Posterior cingulate gyrus (tissue), 11 donors: Measurements from ENCODE around the gene FMNL2.
"Not testable (repeated sequence)": the region's sequence is repeated elsewhere in the genome, so short reads cannot be mapped to it uniquely, and the experiment has no call there.

Experiments used
- DNase-seq, 10 donors: peaks; one replicate each; pipeline versions ENCODE4 v3.0.0 to v3.0.0-alpha.2; 2020 to 2021; ENCODE audit warnings: mixed read lengths in 3 of 10
- intact Hi-C: fragments of 100-400 bp; cut with DNase I; formaldehyde crosslinking; loops from one replicate; pipeline ENCODE4 v1.15.1; 2023

FMNL2 gene

DNA sequence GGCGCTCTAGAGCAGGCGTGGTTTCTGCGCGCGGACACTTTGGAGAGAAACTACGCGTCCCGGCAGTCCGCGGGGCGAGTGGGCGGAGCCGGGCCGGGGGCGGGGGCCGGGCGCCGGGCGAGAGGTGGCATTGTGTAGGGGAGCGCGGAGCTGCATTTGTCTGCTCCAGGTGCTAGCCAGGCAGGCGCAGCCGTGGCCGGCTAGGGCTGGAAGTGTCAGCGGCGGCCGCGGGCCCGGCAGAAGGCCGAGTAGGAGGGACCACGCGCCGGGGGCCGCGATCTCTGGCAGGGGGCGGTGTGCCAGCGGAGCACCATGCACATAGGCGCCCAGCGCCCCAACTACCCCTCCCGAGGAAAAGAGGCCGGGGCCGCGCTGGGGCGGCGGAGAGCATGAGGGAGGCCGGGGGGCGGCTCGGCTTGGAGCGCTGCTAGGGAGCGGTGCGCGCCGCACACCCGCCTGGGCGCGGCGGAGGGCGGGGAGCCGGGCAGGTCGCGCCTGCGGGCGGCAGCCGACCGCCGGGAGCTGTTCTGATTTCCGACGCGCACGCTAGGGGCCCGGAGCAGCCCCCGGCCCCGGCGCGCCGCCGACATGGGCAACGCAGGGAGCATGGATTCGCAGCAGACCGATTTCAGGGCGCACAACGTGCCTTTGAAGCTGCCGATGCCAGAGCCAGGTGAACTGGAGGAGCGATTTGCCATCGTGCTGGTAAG is at the start of gene FMNL2:
TSS of gene FMNL2 (plus strand) at position 159 of the 710 bp plus-strand sequence.
- peak; percentile 84 to 98 (median 89) for DNase-seq
- intact Hi-C loops = loop anchor here (5.0 to 10.0 kb wide), 6 partner anchors 82 to 292 kb away; no protein-coding TSS in a partner anchor

DNA sequence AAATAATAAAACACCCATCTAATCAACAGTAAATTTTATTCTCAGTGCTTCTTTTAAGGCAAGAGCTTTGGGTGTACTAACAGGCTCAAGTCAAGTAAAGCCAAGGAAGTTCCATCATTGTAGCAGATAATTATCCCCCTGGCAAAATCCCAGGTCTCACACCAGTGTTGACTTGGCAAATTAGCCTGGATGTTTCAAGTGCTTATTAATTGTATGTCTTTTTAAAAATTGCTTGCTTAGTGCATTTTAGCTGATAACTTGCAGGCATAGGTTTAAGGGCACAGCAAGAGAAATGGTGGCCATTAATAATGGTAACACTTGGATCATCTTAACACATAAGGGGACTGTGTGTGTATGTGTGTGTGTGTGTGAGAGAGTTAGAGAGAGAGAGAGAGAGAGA is 42.0 kb upstream of the FMNL2 start:
- intact Hi-C loops = no loop called here
- DNase-seq = no peak

DNA sequence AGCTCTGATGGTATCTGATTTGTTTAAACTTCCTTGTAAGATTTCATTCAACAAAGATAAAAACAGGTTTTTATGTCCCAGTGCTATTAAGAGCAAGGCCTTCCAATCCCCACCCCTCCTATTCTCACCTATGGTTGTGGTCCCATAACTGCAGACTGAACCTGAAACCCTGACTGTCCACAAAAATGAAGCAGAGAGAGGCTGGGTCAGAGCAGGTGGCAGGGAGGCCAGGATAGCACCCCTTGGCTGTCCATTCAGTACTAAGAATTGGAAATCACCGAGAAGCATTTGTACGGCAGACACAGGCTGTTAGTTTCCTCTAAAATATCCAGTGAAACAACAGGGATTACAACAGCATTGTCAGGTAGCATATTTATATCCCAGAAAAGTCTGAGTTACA is 37.3 kb upstream of the FMNL2 start:
- no peak for DNase-seq
- intact Hi-C loops = no loop called here

DNA sequence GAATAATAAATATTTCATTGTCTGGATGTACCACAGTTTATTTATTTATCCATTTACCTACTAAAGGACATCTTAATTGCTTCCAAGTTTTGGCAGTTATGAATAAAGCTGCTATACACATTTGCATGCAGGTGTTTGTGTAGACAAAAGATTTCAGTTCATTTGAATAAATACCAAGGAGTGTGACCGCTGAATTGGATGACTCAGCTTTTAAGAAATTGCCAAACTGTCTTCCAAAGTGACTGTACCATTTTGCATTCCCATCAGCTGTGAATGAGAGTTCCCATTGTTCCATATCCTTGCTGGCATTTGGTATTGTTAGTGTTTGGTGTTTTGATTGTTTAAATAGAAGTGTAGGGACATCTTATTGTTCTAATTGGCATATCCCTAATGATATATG is 36.2 kb upstream of the FMNL2 start:
- DNase-seq = no peak
- intact Hi-C loops = no loop called here

DNA sequence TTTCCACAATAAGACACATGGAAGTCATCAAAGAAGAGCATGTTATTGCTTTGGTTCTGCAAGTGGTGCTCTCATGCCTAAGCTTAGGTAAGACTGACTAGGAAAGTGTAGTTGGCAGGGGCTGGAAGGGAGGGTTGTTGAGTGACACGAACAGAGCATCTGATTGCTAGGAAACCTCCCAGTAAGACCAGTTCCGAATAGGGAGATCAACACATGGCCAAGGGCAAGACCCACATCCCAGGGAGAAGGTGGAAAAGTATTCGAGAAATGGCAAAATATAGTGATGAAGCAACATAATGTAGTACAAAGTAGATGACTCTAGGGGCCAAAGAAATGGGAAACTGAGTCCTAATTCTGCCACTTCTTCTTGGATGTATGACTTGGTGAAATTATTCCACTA is 33.8 kb upstream of the FMNL2 start:
- intact Hi-C loops = no loop called here
- DNase-seq = no peak

DNA sequence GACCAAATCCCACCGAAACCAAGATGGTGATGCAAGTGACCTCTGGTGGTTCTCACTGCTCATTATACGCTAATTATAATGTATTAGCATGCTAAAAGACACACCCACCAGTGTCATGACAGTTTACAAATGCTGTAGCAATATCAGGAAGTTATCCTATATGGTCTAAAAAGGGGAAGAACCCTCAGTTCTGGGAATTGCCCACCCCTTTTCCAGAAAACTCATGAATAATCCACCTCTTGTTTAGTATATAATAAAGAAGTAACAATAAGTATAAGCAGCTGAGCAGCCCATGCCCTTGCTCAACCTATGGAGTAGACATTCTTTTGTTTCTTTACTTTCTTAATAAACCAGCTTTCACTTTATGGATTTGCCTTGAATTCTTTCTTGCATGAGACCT is 31.0 kb upstream of the FMNL2 start:
- intact Hi-C loops = no loop called here
- no peak for DNase-seq

DNA sequence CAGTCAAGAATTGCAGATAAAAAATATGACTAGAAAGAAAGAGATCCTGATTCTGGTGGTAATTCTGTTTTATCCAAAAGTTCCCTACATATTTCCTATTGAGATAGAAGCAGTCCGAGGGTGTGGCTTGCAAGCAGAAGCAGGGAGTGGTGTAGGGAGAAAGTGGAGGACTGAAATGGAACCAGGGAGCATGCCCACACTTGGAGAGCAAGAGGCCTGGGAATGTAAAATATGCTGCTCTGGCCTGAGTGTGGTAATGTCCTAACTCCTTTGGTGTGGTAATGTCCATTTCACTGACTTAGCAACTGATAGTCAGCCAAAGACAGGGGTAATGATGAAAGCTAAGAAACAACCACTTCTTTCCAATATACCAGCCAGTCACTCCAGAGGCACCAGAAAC is 30.1 kb upstream of the FMNL2 start:
- intact Hi-C loops = no loop called here
- DNase-seq = no peak

DNA sequence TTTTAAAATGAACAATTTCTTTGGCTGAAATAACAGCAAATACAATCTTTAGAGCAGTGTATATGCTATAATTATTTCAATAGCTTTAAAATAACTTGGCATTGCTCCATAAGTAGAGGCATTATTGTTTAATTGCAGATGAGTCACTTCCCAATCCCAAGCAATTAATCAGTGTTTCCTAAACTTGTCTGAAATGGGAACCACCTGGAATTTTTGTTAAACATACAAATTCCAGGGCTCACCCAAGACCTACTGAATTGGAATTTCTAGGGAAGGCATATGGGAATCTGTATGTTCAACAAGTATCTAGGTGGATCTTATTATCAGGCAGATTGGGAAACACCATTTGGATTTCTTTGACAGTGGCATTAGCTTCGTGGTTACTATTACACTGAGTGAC is 27.1 kb upstream of the FMNL2 start:
- DNase-seq = no peak
- intact Hi-C loops = no loop called here

DNA sequence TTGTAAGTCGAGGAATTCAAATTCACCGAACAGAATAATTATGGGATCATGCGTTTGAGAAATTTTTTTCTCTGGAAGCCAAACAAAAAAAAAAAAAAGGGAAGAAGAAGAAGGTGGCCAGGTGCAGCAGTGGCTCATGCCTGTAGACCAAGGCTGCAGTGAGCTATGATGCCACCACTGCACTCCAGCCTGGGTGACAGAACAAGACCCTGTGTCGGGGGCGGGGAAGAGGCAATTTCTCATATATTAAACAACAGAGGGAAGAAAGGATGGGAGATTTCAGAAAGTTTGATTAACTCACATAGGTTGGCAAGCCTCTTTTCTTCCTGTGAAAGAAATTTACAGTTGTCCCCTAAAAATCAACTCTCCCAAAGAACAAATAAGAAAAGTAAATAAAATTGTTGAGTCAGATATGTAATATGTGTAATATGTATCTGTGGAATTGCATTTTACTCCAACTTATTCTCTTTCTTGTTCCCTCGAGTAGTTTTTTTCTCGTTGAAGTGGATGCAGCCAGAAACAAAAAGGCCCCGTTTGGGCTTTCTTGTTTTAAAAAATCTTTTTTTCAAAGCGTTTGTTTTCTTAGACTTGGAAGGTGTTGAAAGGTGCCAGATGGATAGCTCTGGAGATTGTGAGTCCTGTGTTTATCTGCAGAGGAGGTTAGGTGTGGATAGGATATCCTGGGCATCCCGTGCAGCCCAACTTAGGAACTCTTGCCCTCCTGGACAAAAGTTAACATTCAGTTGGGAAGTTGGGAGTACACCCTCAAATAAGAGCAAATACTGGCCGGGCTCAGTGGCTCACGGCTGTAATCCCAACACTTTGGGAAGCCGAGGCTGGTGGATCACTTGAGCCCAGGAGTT is 25.4 kb upstream of the FMNL2 start:
- intact Hi-C loops = no loop called here
- DNase-seq = no peak

DNA sequence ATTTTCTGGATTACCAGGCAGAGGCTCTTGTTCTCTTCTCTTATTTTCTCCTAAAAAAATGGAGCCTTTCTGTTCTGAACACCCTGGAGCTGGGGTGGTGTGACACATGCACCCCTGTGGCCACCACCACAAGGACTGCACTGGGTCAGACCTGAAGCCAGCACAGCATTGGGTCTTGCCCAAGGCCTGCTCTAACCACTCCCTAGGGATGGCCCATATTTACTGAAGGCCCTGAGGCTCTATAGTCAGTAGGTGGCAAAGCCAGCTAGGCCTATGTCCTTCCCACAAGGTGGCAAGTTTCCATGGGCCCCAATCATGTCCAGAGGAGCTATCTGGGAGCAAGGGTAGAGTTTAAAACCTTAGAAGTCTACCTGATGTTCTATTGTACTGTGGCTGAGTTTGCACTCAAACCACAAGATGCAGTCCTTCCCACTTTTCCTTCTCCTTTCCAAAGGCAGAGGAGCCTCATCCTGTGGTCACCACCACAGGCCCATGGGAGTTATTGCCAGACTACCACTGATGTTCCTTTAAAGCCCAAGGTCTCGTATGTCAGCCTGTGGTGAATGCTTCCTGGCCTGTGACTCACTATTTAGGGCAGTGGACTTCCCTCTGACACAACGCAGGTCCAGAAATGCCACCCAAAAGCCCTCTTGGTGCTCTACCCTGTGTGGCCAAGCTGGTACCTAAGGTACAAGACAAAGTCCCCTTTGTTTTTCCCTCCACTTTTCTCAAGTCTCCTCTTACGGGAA is 15.0 kb upstream of the FMNL2 start:
- intact Hi-C loops = no loop called here

DNA sequence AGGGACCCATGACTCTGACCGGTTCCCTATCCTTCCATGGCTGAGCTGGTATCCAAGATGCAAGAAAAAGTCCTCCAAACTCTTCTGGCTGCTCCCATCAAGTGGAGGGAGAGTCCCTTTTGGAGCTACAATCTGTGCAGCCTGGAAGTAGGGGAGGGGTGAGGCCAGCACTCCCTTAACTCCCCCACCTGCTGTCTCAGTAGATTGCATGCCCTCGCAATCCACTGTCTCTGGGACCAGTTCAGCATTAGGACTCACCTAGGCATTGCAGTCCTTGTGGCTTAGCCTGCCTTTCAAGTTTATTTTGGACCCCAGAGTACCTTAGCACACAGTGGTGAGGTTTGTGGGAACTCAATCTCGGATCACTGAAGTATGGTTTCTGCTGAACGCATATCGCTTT is 14.2 kb upstream of the FMNL2 start:
- intact Hi-C loops = no loop called here
- no peak for DNase-seq

More for the DNA sequence above, 15.0 kb upstream of the FMNL2 start:
- DNase-seq = no peak

DNA sequence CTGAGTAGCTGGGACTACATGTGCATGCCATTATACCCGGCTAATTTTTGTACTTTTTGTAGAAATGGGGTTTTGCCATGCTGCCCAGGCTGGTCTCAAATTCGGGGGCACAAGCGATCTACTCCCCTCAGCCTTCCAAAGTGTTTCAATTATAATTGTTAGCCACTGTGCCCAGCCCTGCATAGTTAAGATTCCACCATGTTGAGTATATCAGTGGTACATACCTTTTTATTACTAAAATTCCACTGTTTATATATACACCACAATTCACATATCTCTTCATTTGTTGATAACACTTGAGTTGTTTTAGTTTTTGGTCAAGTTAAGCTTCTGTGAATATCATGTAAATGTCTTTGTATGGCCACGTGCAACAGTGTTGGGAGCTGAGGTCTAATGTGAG is 12.8 kb upstream of the FMNL2 start:
- intact Hi-C loops = no loop called here
- DNase-seq = no peak

DNA sequence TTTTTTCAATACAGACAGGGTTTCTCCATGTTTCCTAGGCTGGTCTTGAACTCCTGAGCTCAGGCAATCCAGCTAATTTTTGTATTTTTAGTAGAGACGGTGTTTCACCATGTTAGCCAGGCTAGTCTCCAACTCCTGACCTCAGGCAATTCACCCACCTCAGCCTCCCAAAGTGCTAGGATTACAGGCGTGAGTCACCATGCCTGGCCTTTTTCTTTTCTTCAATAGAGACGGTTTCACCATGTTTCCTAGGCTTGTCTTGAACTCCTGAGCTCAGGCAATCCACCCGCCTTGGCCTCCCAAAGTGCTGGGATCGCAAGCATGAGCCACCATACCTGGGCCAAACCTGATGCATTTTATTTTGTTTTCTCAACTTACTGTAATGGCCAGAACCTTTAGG is 9.8 kb upstream of the FMNL2 start:
- DNase-seq, intact Hi-C loops: not testable (repeated sequence)

DNA sequence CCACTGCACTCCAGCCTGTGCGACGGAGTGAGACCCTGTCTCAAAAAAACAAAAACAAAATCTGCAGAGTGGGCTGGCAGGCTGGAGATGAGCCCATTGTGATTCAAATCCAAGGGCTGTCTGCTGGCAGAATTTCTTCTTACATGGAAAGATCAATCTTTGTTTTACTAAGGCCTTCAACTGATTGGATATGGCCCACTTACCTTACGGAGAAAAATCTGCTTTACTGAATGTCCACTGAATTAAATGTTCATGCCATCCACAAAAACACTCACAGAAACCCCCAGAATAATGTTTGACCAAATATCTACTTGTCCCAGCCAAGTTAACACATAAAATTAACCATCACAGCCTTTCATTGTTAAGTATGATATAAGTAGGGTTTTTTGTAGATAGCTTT is 8.3 kb upstream of the FMNL2 start:
- intact Hi-C loops = no loop called here
- no peak for DNase-seq

DNA sequence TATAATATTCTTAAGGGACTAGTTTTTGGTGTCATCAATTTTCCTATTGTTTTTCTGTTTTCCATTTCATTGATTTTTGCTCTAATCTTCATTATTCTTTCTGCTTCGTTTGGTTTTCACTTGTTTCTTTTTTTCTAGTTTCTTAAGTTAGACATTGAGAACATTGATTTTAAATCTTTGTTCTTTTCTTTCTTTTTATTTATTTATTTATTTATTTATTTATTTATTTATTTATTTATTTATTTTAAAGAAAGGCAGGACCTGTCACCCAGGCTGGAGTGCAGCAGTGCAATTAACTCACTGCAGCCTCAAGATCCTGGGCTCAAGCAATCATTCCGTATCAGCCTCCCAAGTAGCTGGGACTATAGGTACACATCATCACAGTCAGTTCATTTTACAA is 7.0 kb upstream of the FMNL2 start:
- no peak for DNase-seq
- intact Hi-C loops = no loop called here

DNA sequence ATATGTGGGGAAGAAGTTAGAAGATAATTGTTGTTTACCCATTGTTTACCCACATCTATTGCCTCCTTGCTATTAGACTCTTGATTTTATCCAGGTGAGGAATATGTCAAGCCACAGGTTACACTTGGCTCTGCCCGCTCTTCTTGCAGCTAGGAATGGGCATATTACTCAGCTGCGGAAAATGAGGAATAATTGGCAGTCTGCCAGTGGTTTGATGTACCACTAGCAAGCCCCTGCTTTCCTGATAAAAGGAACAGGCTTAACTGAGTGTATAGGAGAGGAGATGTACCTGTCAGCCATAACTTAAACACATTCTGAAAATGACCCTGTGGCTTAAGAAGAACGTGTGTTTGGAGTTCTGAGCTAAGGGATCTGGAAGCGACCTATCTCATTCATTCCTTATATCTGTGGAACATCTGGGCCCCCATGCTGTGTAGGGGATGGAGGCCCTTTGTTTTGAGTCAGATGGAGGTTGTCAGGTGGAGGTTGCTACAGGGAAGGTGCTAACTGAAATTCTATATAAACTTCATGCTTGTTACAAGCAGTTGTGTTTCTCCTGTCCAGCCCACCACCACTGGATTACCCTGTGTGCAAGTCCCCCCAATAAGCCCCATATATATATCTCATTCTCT is 4.6 kb upstream of the FMNL2 start:
- DNase-seq = no peak
- intact Hi-C loops = loop anchor here (10.0 kb wide), 2 partner anchors 126 to 234 kb away; no protein-coding TSS in a partner anchor

DNA sequence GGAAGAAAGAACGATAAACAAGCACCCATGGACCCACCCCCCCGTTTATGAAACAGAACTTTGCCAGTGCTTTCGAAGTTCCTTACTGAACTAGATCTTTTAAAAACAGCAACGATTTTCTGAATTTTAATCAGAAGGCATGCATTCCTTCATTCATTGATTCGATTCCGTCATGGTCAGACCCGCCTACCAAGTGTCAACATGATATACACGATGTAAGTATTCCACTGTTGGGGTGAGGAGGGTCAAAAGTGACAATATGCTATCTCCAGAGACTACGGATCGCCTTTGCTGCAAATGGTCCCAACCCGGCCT is 316 bp upstream of the FMNL2 start:
- intact Hi-C loops = loop anchor here (5.0 to 10.0 kb wide), 6 partner anchors 83 to 293 kb away; no protein-coding TSS in a partner anchor
- DNase-seq = no peak

DNA sequence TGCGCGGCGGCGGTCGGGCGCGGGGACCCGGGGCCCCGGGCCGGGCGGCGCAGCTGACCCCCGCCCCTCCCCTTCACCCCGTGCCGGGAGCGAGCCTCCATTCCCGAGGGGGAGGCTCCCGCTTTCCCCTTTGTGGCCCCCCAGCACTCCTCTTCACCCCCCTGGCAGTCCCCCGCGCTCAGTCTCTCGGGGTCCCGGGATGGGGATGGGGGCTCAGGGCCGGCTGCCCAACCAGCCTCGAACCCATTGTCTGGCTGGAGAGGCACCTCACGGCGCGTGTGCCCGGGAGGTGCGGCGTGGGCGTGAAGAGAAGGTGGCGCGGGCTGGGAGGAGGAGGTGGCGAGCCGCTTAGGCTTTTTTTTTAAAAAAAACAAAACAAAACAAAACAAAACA is 748 bp downstream of the FMNL2 start:
- intact Hi-C loops = loop anchor here (5.0 to 10.0 kb wide), 6 partner anchors 82 to 292 kb away; no protein-coding TSS in a partner anchor
- peak in 4 of 10 donors; percentile 8 to 77 (median 27) for DNase-seq

DNA sequence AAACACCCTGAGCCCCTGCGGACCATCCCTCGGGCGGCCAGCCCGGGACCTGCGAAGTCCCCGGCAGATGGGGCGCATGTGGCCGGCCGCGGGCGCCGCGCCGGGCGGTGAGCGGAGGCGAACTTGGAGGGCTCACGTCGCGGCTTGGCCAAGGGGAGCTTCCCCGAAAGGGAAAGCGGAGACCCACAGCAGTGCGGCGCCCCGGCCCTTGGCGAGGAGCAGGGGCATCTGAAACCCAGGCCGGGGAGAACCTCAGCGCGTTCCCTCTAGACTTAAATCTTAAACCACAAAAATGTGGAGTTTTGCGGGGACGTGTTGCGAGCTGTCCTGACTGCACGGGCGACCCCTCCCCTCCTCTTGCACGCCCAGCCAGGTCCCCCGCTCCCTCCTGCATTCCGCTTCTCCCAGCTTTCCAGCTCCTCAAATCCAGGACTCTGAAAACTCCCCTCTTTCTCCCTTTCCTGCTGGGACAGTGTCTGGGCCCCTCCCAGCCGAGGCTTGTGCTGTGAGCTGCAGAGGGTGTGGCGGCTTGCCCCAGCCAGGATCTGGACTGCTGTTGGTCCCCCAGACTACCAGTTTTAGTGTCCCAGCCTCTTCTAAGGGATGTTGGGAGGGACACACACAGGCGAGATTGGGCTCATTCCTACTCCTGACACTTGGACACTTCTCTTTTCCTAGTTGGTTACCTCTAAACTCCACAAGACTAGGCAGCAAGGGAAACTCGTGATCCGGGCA is 1.3 kb downstream of the FMNL2 start:
- intact Hi-C loops = loop anchor here (5.0 to 10.0 kb wide), 6 partner anchors 81 to 291 kb away; no protein-coding TSS in a partner anchor

More for the DNA sequence above, 1.3 kb downstream of the FMNL2 start:
- peak; percentile 27 to 91 (median 58) for DNase-seq
